Trophoblast cell (in vitro differentiated cells and primary cell): ENCODE measurements around the gene RBM33.

Experiments used
- DNase-seq, 2 donors: peaks; one replicate each; pipeline ENCODE4 v3.0.0-alpha.2; 2016
- H2AFZ ChIP-seq: 2 replicates; pipeline ENCODE4 v1.6.1; 2013; ENCODE audit warnings: low read length, moderate library complexity, mild to moderate bottlenecking; ENCODE audit not compliant: insufficient read depth, poor library complexity
- H2AK5ac ChIP-seq: 2 replicates; pipeline ENCODE4 v1.6.1; 2013; ENCODE audit warnings: mild to moderate bottlenecking, low read length
- H2BK120ac ChIP-seq: 2 replicates; pipeline ENCODE4 v1.6.1; 2013; ENCODE audit warnings: low read length, mild to moderate bottlenecking, moderate library complexity; ENCODE audit not compliant: insufficient read depth, poor library complexity
- H2BK12ac ChIP-seq: 2 replicates; pipeline ENCODE4 v1.6.1; 2013; ENCODE audit warnings: mild to moderate bottlenecking, low read length, moderate library complexity
- H2BK5ac ChIP-seq: 2 replicates; pipeline ENCODE4 v1.6.1; 2013; ENCODE audit warnings: low read length, low read depth, moderate library complexity, mild to moderate bottlenecking; ENCODE audit not compliant: poor library complexity
- H3K14ac ChIP-seq: 2 replicates; pipeline ENCODE4 v1.6.1; 2013; ENCODE audit warnings: mild to moderate bottlenecking, low read length
- H3K18ac ChIP-seq: 2 replicates; pipeline ENCODE4 v1.6.1; 2013; ENCODE audit warnings: mild to moderate bottlenecking, low read length
- H3K23ac ChIP-seq: 2 replicates; pipeline ENCODE4 v1.6.1; 2013; ENCODE audit warnings: low read length
- H3K27ac ChIP-seq: 2 replicates; pipeline ENCODE4 v1.5.1; 2013; ENCODE audit warnings: low read depth, mild to moderate bottlenecking, inconsistent platforms, low read length, moderate library complexity
- H3K27me3 ChIP-seq: 2 replicates; pipeline ENCODE4 v1.6.1; 2013; ENCODE audit warnings: inconsistent platforms, mild to moderate bottlenecking, low read length, moderate library complexity; ENCODE audit not compliant: insufficient read depth
- H3K36me3 ChIP-seq, 2 experiments: 1 replicate in 1 of 2; 2 replicates in 1 of 2; pipeline ENCODE4 v1.6.1; 2013; ENCODE audit warnings: low read length in 2 of 2, mild to moderate bottlenecking in 2 of 2, moderate library complexity in 1 of 2; ENCODE audit not compliant: insufficient read depth in 2 of 2, control insufficient read depth in 1 of 2
- H3K4ac ChIP-seq: 2 replicates; pipeline ENCODE4 v1.6.1; 2013; ENCODE audit warnings: low read depth, mild to moderate bottlenecking, low read length, moderate library complexity
- H3K4me1 ChIP-seq, 2 experiments: 1 replicate in 1 of 2; 2 replicates in 1 of 2; pipeline ENCODE4 v1.6.1; 2013; ENCODE audit warnings: low read length in 2 of 2, mild to moderate bottlenecking in 2 of 2, moderate library complexity in 1 of 2; ENCODE audit not compliant: insufficient read depth in 2 of 2, control insufficient read depth in 1 of 2
- H3K4me2 ChIP-seq: 2 replicates; pipeline ENCODE4 v1.6.1; 2013; ENCODE audit warnings: inconsistent platforms, mild to moderate bottlenecking, low read length, moderate library complexity
- H3K4me3 ChIP-seq: 2 replicates; pipeline ENCODE4 v1.5.1; 2013; ENCODE audit warnings: mild to moderate bottlenecking, low read depth, low read length, inconsistent platforms
- H3K79me1 ChIP-seq: one replicate; pipeline ENCODE4 v1.6.1; 2013; ENCODE audit warnings: low read length
- H3K79me2 ChIP-seq: 2 replicates; pipeline ENCODE4 v1.6.1; 2013; ENCODE audit warnings: low read length, mild to moderate bottlenecking; ENCODE audit not compliant: control insufficient read depth, insufficient read depth, poor library complexity
- H3K9ac ChIP-seq: 2 replicates; pipeline ENCODE4 v1.6.1; 2013; ENCODE audit warnings: mild to moderate bottlenecking, low read length
- H3K9me3 ChIP-seq: 2 replicates; pipeline ENCODE4 v1.6.1; 2013; ENCODE audit warnings: low read depth, mild to moderate bottlenecking, control low read depth, inconsistent platforms, low read length; ENCODE audit not compliant: insufficient read depth
- H4K12ac ChIP-seq: 2 replicates; pipeline ENCODE4 v1.6.1; 2013; ENCODE audit warnings: low read depth, mild to moderate bottlenecking, low read length, moderate library complexity
- H4K8ac ChIP-seq: 2 replicates; pipeline ENCODE4 v1.6.1; 2013; ENCODE audit warnings: low read depth, mild to moderate bottlenecking, low read length, moderate library complexity
- H4K91ac ChIP-seq: one replicate; pipeline ENCODE4 v1.6.1; 2013; ENCODE audit warnings: low read depth, mild to moderate bottlenecking, low read length, moderate library complexity
- WGBS: extraction: QIAGEN DNeasy Blood & Tissue Kit; methylation state at CpG from one replicate; pipeline ENCODE4 v1.1.7; 2013; ENCODE audit warnings: missing lambda C conversion rate; ENCODE audit not compliant: insufficient read length, insufficient coverage; ENCODE audit errors: extremely low coverage; 5-methylcytosine and 5-hydroxymethylcytosine counted together

RBM33 gene

GRCh38 chr7:155766386-155766785 lies 121.9 kb downstream of the RBM33 start:
- H3K27ac ChIP-seq, result no peak overlapping the region
- no peak overlapping the region for H3K4me3 ChIP-seq
- no peak overlapping the region for H2BK12ac ChIP-seq
- H4K12ac ChIP-seq, result no peak overlapping the region
- no peak overlapping the region for H4K8ac ChIP-seq
- H2BK5ac ChIP-seq, result no peak overlapping the region
- H3K23ac ChIP-seq, result no peak overlapping the region
- peaks cover 24 to 45% of the 10 kb centered on the region in 2 experiments for H3K36me3 ChIP-seq
- H3K4ac ChIP-seq, result no peak overlapping the region
- H4K91ac ChIP-seq, result no peak overlapping the region
- no peaks in the 10 kb centered on the region for H3K79me1 ChIP-seq
- H3K9ac ChIP-seq, result no peak overlapping the region
- H3K4me2 ChIP-seq, result no peak overlapping the region
- no peak for DNase-seq
- no peak overlapping the region for H3K18ac ChIP-seq
- no peak overlapping the region for H3K14ac ChIP-seq
- H2AK5ac ChIP-seq, result no peak overlapping the region
- no CpG with 5 or more reads among the region's 12 CpGs for WGBS
- H2BK120ac ChIP-seq, result no peak overlapping the region
- H3K79me2 ChIP-seq, result no peaks in the 10 kb centered on the region
- H3K4me1 ChIP-seq, result peaks cover 0 to 2% of the 10 kb centered on the region in 2 experiments
- no peaks in the 10 kb centered on the region for H3K9me3 ChIP-seq
- no peaks in the 10 kb centered on the region for H3K27me3 ChIP-seq
- H2AFZ ChIP-seq, result no peak overlapping the region

DNA sequence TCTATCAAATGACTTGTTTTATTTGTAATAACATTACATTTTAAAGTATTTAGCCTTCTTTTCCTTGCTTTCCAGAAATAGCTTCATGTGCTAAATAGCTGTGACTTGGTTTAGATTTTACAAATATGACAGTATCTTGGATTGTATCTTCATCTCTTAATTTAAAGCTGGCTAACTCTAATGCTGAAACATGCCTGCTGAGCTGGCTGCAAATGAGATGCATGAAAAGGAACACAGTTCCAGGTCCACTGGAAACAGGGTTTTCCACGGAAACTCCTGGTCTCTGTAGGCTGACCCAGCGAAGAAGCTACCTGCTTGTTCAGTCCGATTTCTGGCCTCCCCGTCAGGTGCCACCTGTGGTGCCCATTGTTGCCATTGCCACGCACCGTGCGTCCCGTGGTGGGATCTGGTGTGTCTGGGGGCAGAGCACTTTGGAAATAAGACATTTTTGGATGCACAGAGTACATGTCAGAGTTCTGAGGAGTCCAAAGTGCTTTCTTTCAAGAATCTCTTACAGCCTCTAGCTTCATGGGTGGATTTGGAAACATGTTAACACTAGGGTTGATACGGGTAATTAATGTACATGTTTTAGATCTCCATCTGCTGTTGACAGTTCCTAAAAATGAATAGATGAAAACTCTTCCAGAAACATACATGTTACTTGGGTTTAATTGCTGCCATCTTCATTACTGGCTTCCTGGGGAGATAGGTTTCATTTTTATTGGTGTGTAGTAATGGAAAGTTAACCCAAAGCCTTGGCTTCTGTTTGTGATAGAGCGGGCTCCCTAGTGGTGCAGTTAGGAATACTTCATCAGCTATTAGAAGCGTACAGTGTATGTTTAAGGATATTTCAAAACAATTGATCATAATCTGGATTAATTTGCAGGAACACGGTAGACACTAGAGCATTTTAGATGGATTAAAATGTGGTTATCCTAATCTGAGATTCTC lies 122.8 kb downstream of the RBM33 start:
- Histone ChIP-seq H3K4ac (no peak overlapping the region), H2BK5ac (no peak overlapping the region), H2AK5ac (no peak overlapping the region), H2AFZ (no peak overlapping the region), H3K36me3 (peaks cover 24 to 45% of the 10 kb centered on the region in 2 experiments), H3K27me3 (no peaks in the 10 kb centered on the region), H3K4me3 (no peak overlapping the region), H3K14ac (no peak overlapping the region), H3K4me2 (no peak overlapping the region), H4K12ac (no peak overlapping the region), H2BK120ac (no peak overlapping the region), H3K18ac (no peak overlapping the region), H3K79me1 (no peaks in the 10 kb centered on the region), H3K9ac (no peak overlapping the region), H3K9me3 (no peaks in the 10 kb centered on the region), H3K4me1 (peaks cover 0 to 2% of the 10 kb centered on the region in 2 experiments), H2BK12ac (no peak overlapping the region), H3K23ac (no peak overlapping the region), H3K79me2 (no peaks in the 10 kb centered on the region), H4K91ac (no peak overlapping the region), H3K27ac (no peak overlapping the region), H4K8ac (no peak overlapping the region)
- no CpG with 5 or more reads among the region's 12 CpGs for WGBS
- DNase-seq, result no peak

- H2AK5ac ChIP-seq, result no peak overlapping the region
- H3K79me1 ChIP-seq, result no peaks in the 10 kb centered on the region
- no peak overlapping the region for H2AFZ ChIP-seq
- no peaks in the 10 kb centered on the region for H3K4me1 ChIP-seq
- H3K79me2 ChIP-seq, result no peaks in the 10 kb centered on the region
- H2BK12ac ChIP-seq, result no peak overlapping the region
- H4K8ac ChIP-seq, result no peak overlapping the region
- no peak overlapping the region for H3K27ac ChIP-seq
- H3K27me3 ChIP-seq, result no peaks in the 10 kb centered on the region
- peaks cover 28 to 36% of the 10 kb centered on the region in 2 experiments for H3K36me3 ChIP-seq
- no CpG with 5 or more reads among the region's 6 CpGs for WGBS
- no peak overlapping the region for H3K23ac ChIP-seq
- H2BK120ac ChIP-seq, result no peak overlapping the region
- no peak overlapping the region for H4K12ac ChIP-seq
- H3K4me3 ChIP-seq, result no peak overlapping the region
- no peak overlapping the region for H3K18ac ChIP-seq
- DNase-seq, result no peak
- H3K14ac ChIP-seq, result no peak overlapping the region
- no peak overlapping the region for H3K4ac ChIP-seq
- no peak overlapping the region for H3K9ac ChIP-seq
- no peak overlapping the region for H2BK5ac ChIP-seq
- H3K4me2 ChIP-seq, result no peak overlapping the region
- H3K9me3 ChIP-seq, result no peaks in the 10 kb centered on the region
- H4K91ac ChIP-seq, result no peak overlapping the region
These were observed 125.2 kb downstream of the RBM33 start for GRCh38 chr7:155769701-155770100.

- no peak overlapping the region for H4K91ac ChIP-seq
- H4K12ac ChIP-seq, result no peak overlapping the region
- H3K27ac ChIP-seq, result no peak overlapping the region
- H2AFZ ChIP-seq, result no peak overlapping the region
- no peak overlapping the region for H2BK5ac ChIP-seq
- H3K79me2 ChIP-seq, result no peaks in the 10 kb centered on the region
- H3K36me3 ChIP-seq, result peaks cover 30 to 40% of the 10 kb centered on the region in 2 experiments
- H4K8ac ChIP-seq, result no peak overlapping the region
- no peak overlapping the region for H2AK5ac ChIP-seq
- no peaks in the 10 kb centered on the region for H3K9me3 ChIP-seq
- H2BK12ac ChIP-seq, result no peak overlapping the region
- no peak overlapping the region for H3K9ac ChIP-seq
- H3K4me3 ChIP-seq, result no peak overlapping the region
- no peaks in the 10 kb centered on the region for H3K27me3 ChIP-seq
- no peak overlapping the region for H3K4me2 ChIP-seq
- H2BK120ac ChIP-seq, result no peak overlapping the region
- no peak overlapping the region for H3K18ac ChIP-seq
- no peak overlapping the region for H3K14ac ChIP-seq
- H3K4ac ChIP-seq, result no peak overlapping the region
- H3K23ac ChIP-seq, result no peak overlapping the region
- DNase-seq, result no peak
- H3K4me1 ChIP-seq, result no peaks in the 10 kb centered on the region
- no peaks in the 10 kb centered on the region for H3K79me1 ChIP-seq
- WGBS, result no CpG with 5 or more reads among the region's 6 CpGs
These were observed 125.8 kb downstream of the RBM33 start for GRCh38 chr7:155770241-155770640.
